OCI-LY7 (cell line): ENCODE measurements around the gene SEC31B. TPM values are rescaled to one million over a fixed set of nuclear protein-coding genes. Genes with fewer than 3 reads are reported as not detected.

Experiments
- BruUV-seq: library from RNA; stranded (reverse); fragments of 400-500 nt; replicated peaks from 2 replicates; lab custom pipeline; 2021; lab: Mats Ljungman, UMichigan
- CTCF ChIA-PET: fragments of 300-600 bp; sonication (Branson Sonifier 250); formaldehyde crosslinking; loops from one replicate; lab custom pipeline; 2022; ENCODE audit warnings: antibody characterized with exemption; ENCODE audit not compliant: unreplicated experiment; lab: Charles Lee
- POLR2A ChIA-PET: fragments of 300-600 bp; sonication (Branson Sonifier 250); formaldehyde crosslinking; loops from one replicate; lab custom pipeline; 2022; ENCODE audit warnings: antibody characterized with exemption; lab: Charles Lee
- DNase-seq: peaks from one replicate; pipeline ENCODE4 v3.0.0-alpha.2; 2015; ENCODE audit warnings: low spot score
- H2AFZ ChIP-seq: fragments of 200-600 bp; sonication (generic), shearing (Covaris generic); 2 replicates; pipeline ENCODE4 v1.6.1; 2014; ENCODE audit warnings: mild to moderate bottlenecking, antibody characterized with exemption, low read length, moderate library complexity
- H3K27ac ChIP-seq: fragments of 200-600 bp; sonication (generic); 2 replicates; pipeline ENCODE4 v1.5.1; 2014; ENCODE audit warnings: mixed run types, low read depth, mild to moderate bottlenecking, moderate library complexity, low read length, inconsistent platforms; ENCODE audit not compliant: poor library complexity, severe bottlenecking
- H3K36me3 ChIP-seq: fragments of 200-600 bp; sonication (generic); 2 replicates; pipeline ENCODE4 v1.6.1; 2014; ENCODE audit warnings: mild to moderate bottlenecking, antibody characterized with exemption, low read length, moderate library complexity, mixed read lengths; ENCODE audit not compliant: insufficient read depth
- H3K4me1 ChIP-seq: fragments of 200-600 bp; sonication (generic); 2 replicates; pipeline ENCODE4 v1.5.1; 2014; ENCODE audit warnings: mild to moderate bottlenecking, low read length; ENCODE audit not compliant: insufficient read depth, poor library complexity, severe bottlenecking
- H3K4me2 ChIP-seq: fragments of 200-600 bp; sonication (generic); 2 replicates; pipeline ENCODE4 v1.6.1; 2014; ENCODE audit warnings: mild to moderate bottlenecking, low read length
- H3K4me3 ChIP-seq: fragments of 200-600 bp; sonication (generic); 2 replicates; pipeline ENCODE4 v1.5.1; 2014; ENCODE audit warnings: mild to moderate bottlenecking, low read depth, low read length; ENCODE audit not compliant: poor library complexity, severe bottlenecking
- H3K79me2 ChIP-seq: fragments of 200-600 bp; sonication (generic); 2 replicates; pipeline ENCODE4 v1.6.1; 2016; ENCODE audit warnings: low read depth, mild to moderate bottlenecking, low read length, moderate library complexity, mixed read lengths; ENCODE audit not compliant: insufficient read depth
- H3K9me2 ChIP-seq: fragments of 200-600 bp; sonication (generic); 2 replicates; pipeline ENCODE4 v1.6.1; 2016; ENCODE audit warnings: mild to moderate bottlenecking, low read length, mixed read lengths; ENCODE audit not compliant: insufficient read depth
- H3K9me3 ChIP-seq: fragments of 200-600 bp; sonication (generic); 2 replicates; pipeline ENCODE4 v1.6.1; 2014; ENCODE audit warnings: mild to moderate bottlenecking, mixed run types, low read length, mixed read lengths
- H4K20me1 ChIP-seq: fragments of 200-600 bp; sonication (generic); 2 replicates; pipeline ENCODE4 v1.6.1; 2014; ENCODE audit warnings: mild to moderate bottlenecking, antibody characterized with exemption, low read length, moderate library complexity, mixed read lengths; ENCODE audit not compliant: insufficient read depth
- EZH2phosphoT487 ChIP-seq: fragments of 200-600 bp; sonication (generic); IDR thresholded peaks from 2 replicates; pipeline ENCODE4 v1.6.1; 2018; ENCODE audit warnings: low read depth, borderline replicate concordance, mild to moderate bottlenecking, mixed run types, antibody characterized with exemption, low read length, moderate library complexity, mixed read lengths
- intact Hi-C: fragments of 100-400 bp; cut with micrococcal nuclease; formaldehyde crosslinking; loops from one replicate; pipeline ENCODE4 v1.10.0; 2022; ENCODE audit not compliant: unreplicated experiment
- total RNA-seq, 2 experiments: library from RNA; depleted of rRNA in 1 of 2; stranded (reverse); fragments of >200 nt in 1 of 2; shearing (Covaris generic) in 1 of 2; gene quantifications; 2 replicates each; pipeline ENCODE4 v1.2.3, GENCODE V29; 2014 to 2022
- TF ChIP-seq, protein P1 (sequence below): fragments of 200-600 bp; sonication (generic); conservative IDR thresholded peaks from 2 replicates; pipeline ENCODE4 v1.5.1; 2014; ENCODE audit warnings: mild to moderate bottlenecking, antibody characterized with exemption, low read length, moderate library complexity, mixed read lengths

SEC31B gene
- total RNA-seq, 2 experiments from 2014 or later: 12.5 to 26.0 TPM

DNA sequence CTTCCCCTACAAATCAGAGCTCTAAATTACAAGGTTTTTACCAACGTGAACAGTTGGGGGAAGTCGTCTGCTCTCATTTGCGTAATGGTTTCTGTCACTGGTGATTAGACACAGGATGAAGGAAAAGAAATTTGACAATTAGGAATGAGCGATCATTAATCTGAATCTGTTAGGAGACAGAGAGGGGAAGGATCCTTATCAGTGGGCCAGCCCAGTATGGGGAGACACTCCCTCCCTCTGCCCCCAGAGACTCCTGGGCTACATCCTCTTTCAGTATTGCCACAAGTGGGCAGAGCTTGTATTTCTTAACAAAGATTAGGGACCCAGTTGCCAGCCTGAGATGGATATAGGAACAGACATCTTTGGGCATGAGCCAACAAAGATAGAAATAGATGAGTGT lies 31.5 kb upstream of the SEC31B start:
- POLR2A ChIA-PET: interaction anchor here (0.6 to 1.3 kb wide), 2 partner anchors 9 to 1655 kb away, joined by 3 read pairs; no protein-coding TSS in a partner anchor
- no TSS peak for BruUV-seq
- no peaks in the 10 kb centered on the region for H3K4me1 ChIP-seq
- no peak overlapping the region for H3K4me3 ChIP-seq
- H3K27ac ChIP-seq: no peak overlapping the region
- no peak overlapping the region for H3K4me2 ChIP-seq
- H3K9me2 ChIP-seq: no peaks in the 10 kb centered on the region
- CTCF ChIA-PET: no interaction called here
- TF ChIP-seq EZH2phosphoT487: no peak
- TF ChIP-seq, protein P1, sequence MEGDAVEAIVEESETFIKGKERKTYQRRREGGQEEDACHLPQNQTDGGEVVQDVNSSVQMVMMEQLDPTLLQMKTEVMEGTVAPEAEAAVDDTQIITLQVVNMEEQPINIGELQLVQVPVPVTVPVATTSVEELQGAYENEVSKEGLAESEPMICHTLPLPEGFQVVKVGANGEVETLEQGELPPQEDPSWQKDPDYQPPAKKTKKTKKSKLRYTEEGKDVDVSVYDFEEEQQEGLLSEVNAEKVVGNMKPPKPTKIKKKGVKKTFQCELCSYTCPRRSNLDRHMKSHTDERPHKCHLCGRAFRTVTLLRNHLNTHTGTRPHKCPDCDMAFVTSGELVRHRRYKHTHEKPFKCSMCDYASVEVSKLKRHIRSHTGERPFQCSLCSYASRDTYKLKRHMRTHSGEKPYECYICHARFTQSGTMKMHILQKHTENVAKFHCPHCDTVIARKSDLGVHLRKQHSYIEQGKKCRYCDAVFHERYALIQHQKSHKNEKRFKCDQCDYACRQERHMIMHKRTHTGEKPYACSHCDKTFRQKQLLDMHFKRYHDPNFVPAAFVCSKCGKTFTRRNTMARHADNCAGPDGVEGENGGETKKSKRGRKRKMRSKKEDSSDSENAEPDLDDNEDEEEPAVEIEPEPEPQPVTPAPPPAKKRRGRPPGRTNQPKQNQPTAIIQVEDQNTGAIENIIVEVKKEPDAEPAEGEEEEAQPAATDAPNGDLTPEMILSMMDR: no peak
- H3K79me2 ChIP-seq: no peaks in the 10 kb centered on the region
- intact Hi-C loops: no loop called here
- H3K9me3 ChIP-seq: no peaks in the 10 kb centered on the region
- DNase-seq: no peak
- H2AFZ ChIP-seq: no peak overlapping the region
- H3K36me3 ChIP-seq: peaks cover 64% of the 10 kb centered on the region
- no peaks in the 10 kb centered on the region for H4K20me1 ChIP-seq

DNA sequence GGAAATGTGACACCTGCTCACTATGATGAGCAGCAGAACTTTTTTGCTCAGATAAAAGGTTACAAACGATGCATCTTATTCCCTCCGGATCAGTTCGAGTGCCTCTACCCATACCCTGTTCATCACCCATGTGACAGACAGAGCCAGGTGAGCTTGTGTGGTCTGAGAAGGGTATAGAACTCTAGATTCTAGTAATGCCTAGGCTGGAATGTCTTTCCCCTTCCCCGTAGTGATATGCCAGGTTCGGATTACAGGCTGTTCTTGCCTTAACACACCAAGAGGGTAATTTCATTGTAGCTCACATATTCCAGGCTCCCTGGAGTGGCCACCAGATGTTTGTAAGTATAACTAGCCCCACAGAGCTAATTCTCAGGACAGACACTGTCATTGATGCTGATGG lies 25.3 kb upstream of the SEC31B start:
- TF ChIP-seq, protein P1: no peak
- TF ChIP-seq EZH2phosphoT487: no peak
- Histone ChIP-seq H3K4me1 (no peaks in the 10 kb centered on the region), H3K36me3 (peaks cover 97% of the 10 kb centered on the region), H3K4me3 (no peak overlapping the region), H4K20me1 (no peaks in the 10 kb centered on the region), H3K79me2 (no peaks in the 10 kb centered on the region), H3K27ac (no peak overlapping the region), H3K9me2 (no peaks in the 10 kb centered on the region), H2AFZ (no peak overlapping the region), H3K4me2 (no peak overlapping the region), H3K9me3 (no peaks in the 10 kb centered on the region)
- ChIA-PET CTCF (no interaction called here), POLR2A (interaction anchor here (0.6 to 2.0 kb wide), 3 partner anchors 9 to 1556 kb away, joined by 3 to 10 read pairs (median 3); partner anchors contain the start of gene HIF1AN)
- DNase-seq: no peak
- BruUV-seq: no TSS peak
- intact Hi-C loops: no loop called here

DNA sequence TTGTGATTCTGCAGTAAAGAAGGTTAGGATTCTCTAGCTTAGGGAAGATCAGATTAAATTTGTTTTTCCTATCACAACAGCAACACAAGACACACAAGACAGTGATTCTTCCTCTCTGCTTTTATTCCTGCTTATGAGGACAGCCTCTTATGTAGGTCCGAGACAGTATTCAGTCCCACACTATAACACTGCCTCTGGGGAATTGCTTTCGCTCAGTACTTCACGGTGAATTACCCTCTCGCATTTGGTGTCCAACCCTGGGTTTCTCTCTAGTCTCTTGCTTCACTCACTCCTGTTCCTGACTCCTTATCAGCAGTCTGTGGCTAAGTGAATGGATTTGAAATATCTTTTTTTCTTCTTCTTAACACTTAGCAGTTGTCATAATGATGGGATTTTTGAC lies 17.8 kb upstream of the SEC31B start:
- Histone ChIP-seq H4K20me1 (no peaks in the 10 kb centered on the region), H3K27ac (no peak overlapping the region), H3K9me3 (no peaks in the 10 kb centered on the region), H3K36me3 (peaks cover 45% of the 10 kb centered on the region), H2AFZ (no peak overlapping the region), H3K4me3 (peak overlapping the region; percentile 84), H3K9me2 (no peaks in the 10 kb centered on the region), H3K4me2 (peak overlapping the region; percentile 85), H3K4me1 (peaks cover 34% of the 10 kb centered on the region), H3K79me2 (peaks cover 29% of the 10 kb centered on the region; the same call in 1 of the 2 replicates)
- no TSS peak for BruUV-seq
- intact Hi-C loops: no loop called here
- ChIA-PET CTCF (no interaction called here), POLR2A (no interaction called here)
- no peak for TF ChIP-seq EZH2phosphoT487
- TF ChIP-seq, protein P1: no peak
- DNase-seq: no peak
